Measurements from ENCODE around the gene TMEM18. TPM values are rescaled to one million over a fixed set of nuclear protein-coding genes. Genes with fewer than 3 reads are reported as not detected.

The TMEM18 gene
- total and polyA plus RNA-seq, 2 experiments from 2014 or later = 9.9 to 37.7 TPM

GRCh38 chr2:639703-640102, 37.5 kb downstream of the TMEM18 start:
- Histone ChIP-seq H3F3A (ENCODE audit: insufficient read depth) (no peaks in the 10 kb centered on the region), H4K20me1 (ENCODE audit: insufficient read depth) (no peaks in the 10 kb centered on the region), H3K4me3 (no peak overlapping the region), H3K9me2 (ENCODE audit: insufficient read depth) (no peaks in the 10 kb centered on the region), H3K27ac (no peak overlapping the region), H3K27me3 (replicated peaks; ENCODE audit: insufficient read depth) (no peaks in the 10 kb centered on the region), H3K9me3 (ENCODE audit: low read depth) (no peaks in the 10 kb centered on the region), H3K79me2 (ENCODE audit: insufficient read depth) (no peaks in the 10 kb centered on the region), H3K36me3 (ENCODE audit: low read depth) (no peaks in the 10 kb centered on the region), H3K4me1 (ENCODE audit: insufficient read depth) (no peaks in the 10 kb centered on the region), H2AFZ (no peak overlapping the region), H3K9ac (no peak overlapping the region), H3K4me2 (ENCODE audit: unreplicated experiment) (no peak overlapping the region)
- TF ChIP-seq EZH2phosphoT487 (IDR thresholded peaks at IDR 0.05; ENCODE audit: insufficient read depth, low read depth) (no peak), EZH2 (IDR thresholded peaks at IDR 0.05; ENCODE audit: insufficient read depth, poor library complexity, severe bottlenecking) (no peak)
- in situ Hi-C loops (cut with MboI) = loop anchor here (10.0 kb wide), 1 partner anchor 395 kb away; no protein-coding TSS in a partner anchor
- no peak for DNase-seq
- 40 to 47% methylated on average over 6 of the region's 6 CpGs for WGBS, 2 experiments (ENCODE audit: low coverage in 1 of 2, low lambda C conversion rate in 2 of 2, missing lambda C conversion rate in 2 of 2)

GRCh38 chr2:637804-638203, 39.4 kb downstream of the TMEM18 start:
- no peak overlapping the region for H2AFZ ChIP-seq
- H3K9me3 ChIP-seq (ENCODE audit: low read depth) = no peaks in the 10 kb centered on the region
- H3K27ac ChIP-seq = no peak overlapping the region
- H3K27me3 ChIP-seq (replicated peaks; ENCODE audit: insufficient read depth) = no peaks in the 10 kb centered on the region
- TF ChIP-seq EZH2phosphoT487 (IDR thresholded peaks at IDR 0.05; ENCODE audit: insufficient read depth, low read depth) (no peak), EZH2 (IDR thresholded peaks at IDR 0.05; ENCODE audit: insufficient read depth, poor library complexity, severe bottlenecking) (no peak)
- no peak for DNase-seq
- H3K4me1 ChIP-seq (ENCODE audit: insufficient read depth) = no peaks in the 10 kb centered on the region
- H3K79me2 ChIP-seq (ENCODE audit: insufficient read depth) = no peaks in the 10 kb centered on the region
- no peaks in the 10 kb centered on the region for H3F3A ChIP-seq (ENCODE audit: insufficient read depth)
- H3K9me2 ChIP-seq (ENCODE audit: insufficient read depth) = no peaks in the 10 kb centered on the region
- no peak overlapping the region for H3K9ac ChIP-seq
- H3K36me3 ChIP-seq (ENCODE audit: low read depth) = no peaks in the 10 kb centered on the region
- WGBS, 2 experiments (ENCODE audit: low coverage in 1 of 2, low lambda C conversion rate in 2 of 2, missing lambda C conversion rate in 2 of 2) = 48 to 51% methylated on average over 7 of the region's 7 CpGs
- H4K20me1 ChIP-seq (ENCODE audit: insufficient read depth) = no peaks in the 10 kb centered on the region
- in situ Hi-C loops (cut with MboI) = no loop called here
- H3K4me3 ChIP-seq = no peak overlapping the region
- H3K4me2 ChIP-seq (ENCODE audit: unreplicated experiment) = no peak overlapping the region

- no peak for TF ChIP-seq EZH2phosphoT487 (IDR thresholded peaks at IDR 0.05; ENCODE audit: insufficient read depth, low read depth)
- no peak overlapping the region for H3K27ac ChIP-seq
- H3K9me2 ChIP-seq (ENCODE audit: insufficient read depth) = no peaks in the 10 kb centered on the region
- DNase-seq = no peak
- no peaks in the 10 kb centered on the region for H3K9me3 ChIP-seq (ENCODE audit: low read depth)
- in situ Hi-C loops (cut with MboI) = no loop called here
- no peak overlapping the region for H3K4me2 ChIP-seq (ENCODE audit: unreplicated experiment)
- no peaks in the 10 kb centered on the region for H3K79me2 ChIP-seq (ENCODE audit: insufficient read depth)
- no peaks in the 10 kb centered on the region for H4K20me1 ChIP-seq (ENCODE audit: insufficient read depth)
- 52 to 54% methylated on average over 16 of the region's 16 CpGs for WGBS, 2 experiments (ENCODE audit: low coverage in 1 of 2, low lambda C conversion rate in 2 of 2, missing lambda C conversion rate in 2 of 2)
- H3K36me3 ChIP-seq (ENCODE audit: low read depth) = no peaks in the 10 kb centered on the region
- no peaks in the 10 kb centered on the region for H3K27me3 ChIP-seq (replicated peaks; ENCODE audit: insufficient read depth)
- H3K4me3 ChIP-seq = no peak overlapping the region
- no peak overlapping the region for H2AFZ ChIP-seq
- H3F3A ChIP-seq (ENCODE audit: insufficient read depth) = no peaks in the 10 kb centered on the region
- no peaks in the 10 kb centered on the region for H3K4me1 ChIP-seq (ENCODE audit: insufficient read depth)
- H3K9ac ChIP-seq = no peak overlapping the region
These were observed 39.8 kb downstream of the TMEM18 start for GRCh38 chr2:637406-637776.

GRCh38 chr2:636641-637405, 40.4 kb downstream of the TMEM18 start:
- 11 to 13% methylated on average over 45 to 53 of the region's 57 CpGs for WGBS, 2 experiments (ENCODE audit: low coverage in 1 of 2, low lambda C conversion rate in 2 of 2, missing lambda C conversion rate in 2 of 2)
- peak overlapping the region; percentile 34 for H3K4me3 ChIP-seq

More at GRCh38 chr2:636641-637405, 40.4 kb downstream of the TMEM18 start:
- Histone ChIP-seq H3K79me2 (ENCODE audit: insufficient read depth) (no peaks in the 10 kb centered on the region), H3K9ac (no peak overlapping the region), H3K4me1 (ENCODE audit: insufficient read depth) (no peaks in the 10 kb centered on the region), H3K9me3 (ENCODE audit: low read depth) (no peaks in the 10 kb centered on the region), H3K36me3 (ENCODE audit: low read depth) (no peaks in the 10 kb centered on the region), H3K27ac (no peak overlapping the region), H3K4me2 (ENCODE audit: unreplicated experiment) (peak overlapping the region; percentile 54), H3K9me2 (ENCODE audit: insufficient read depth) (no peaks in the 10 kb centered on the region), H2AFZ (peak overlapping the region; percentile 82), H4K20me1 (ENCODE audit: insufficient read depth) (no peaks in the 10 kb centered on the region), H3F3A (ENCODE audit: insufficient read depth) (no peaks in the 10 kb centered on the region), H3K27me3 (replicated peaks; ENCODE audit: insufficient read depth) (no peaks in the 10 kb centered on the region)
- TF ChIP-seq EZH2phosphoT487 (IDR thresholded peaks at IDR 0.05; ENCODE audit: insufficient read depth, low read depth) = no peak
- no peak for TF ChIP-seq EZH2 (IDR thresholded peaks at IDR 0.05; ENCODE audit: insufficient read depth, poor library complexity, severe bottlenecking)
- peak; percentile 75 for DNase-seq
- in situ Hi-C loops (cut with MboI) = no loop called here
